Iris pigment epithelial cell (primary cell): ENCODE results near the gene POLA1.

Source experiments
- DNase-seq: peaks from one replicate; pipeline ENCODE4 v3.0.0-alpha.2; 2011; ENCODE audit warnings: low read depth

The POLA1 gene

DNA sequence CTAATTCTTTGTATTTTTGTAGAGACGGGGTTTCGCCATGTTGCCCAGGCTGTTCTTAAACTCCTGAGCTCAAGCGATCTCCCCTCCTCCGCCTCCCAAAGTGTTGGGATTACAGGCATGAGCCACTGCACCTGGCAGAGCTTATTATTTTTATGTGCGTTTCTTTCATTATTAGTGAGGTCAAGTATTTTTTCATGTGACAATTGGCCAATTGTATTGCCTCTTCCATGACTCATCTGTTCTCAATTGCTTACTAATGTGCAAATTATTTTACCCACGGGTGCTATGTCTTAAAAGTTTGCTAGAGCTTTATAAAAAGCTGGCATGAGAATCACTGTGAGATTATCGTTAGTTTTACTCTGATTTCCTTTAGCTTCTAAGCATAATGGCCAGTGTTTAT is 335.0 kb downstream of the POLA1 start:
- peak; percentile 66 for DNase-seq

DNA sequence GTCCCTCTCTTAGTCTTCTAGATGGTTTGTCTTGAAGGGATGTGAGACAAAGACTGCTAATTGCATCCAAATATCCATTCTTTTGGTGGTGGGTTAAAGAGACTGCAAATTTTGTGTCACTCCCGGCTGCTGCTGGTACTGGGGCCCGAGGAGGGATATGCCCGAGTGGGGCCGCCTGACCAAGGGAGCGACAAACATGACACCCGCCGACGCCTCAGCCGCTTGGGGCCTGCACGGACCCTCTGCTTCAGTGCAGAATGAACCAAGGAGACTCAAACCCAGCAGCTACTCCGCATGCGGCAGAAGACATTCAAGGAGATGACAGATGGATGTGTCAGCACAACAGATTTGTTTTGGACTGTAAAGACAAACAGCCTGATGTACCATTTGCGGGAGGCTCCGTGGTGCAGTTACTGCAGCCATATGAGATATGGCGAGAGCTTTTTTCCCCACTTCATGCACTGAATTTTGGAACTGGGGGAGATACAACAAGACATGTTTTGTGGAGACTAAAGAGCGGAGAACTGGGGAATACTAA is 335.6 kb downstream of the POLA1 start:
- DNase-seq: no peak

DNA sequence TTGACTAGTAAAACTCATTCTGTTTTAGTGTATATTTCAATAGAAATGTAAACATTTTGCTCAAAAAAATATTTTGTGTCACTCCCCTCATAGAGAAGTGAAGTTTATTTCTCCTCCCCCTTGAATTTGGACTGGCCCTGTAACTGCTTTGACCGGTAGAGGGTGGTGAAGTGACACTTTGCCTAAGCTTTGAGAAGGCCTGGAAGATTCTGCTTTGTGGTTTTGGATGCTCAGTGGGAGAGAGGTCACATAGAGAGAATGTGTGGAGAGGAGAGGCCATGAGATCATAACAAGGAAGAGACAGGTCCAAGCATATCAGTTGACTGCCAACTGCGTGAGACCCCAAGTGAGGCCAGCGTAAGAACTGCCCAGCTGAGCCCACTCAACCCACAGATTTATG is 341.2 kb downstream of the POLA1 start:
- peak; percentile 35 for DNase-seq

DNA sequence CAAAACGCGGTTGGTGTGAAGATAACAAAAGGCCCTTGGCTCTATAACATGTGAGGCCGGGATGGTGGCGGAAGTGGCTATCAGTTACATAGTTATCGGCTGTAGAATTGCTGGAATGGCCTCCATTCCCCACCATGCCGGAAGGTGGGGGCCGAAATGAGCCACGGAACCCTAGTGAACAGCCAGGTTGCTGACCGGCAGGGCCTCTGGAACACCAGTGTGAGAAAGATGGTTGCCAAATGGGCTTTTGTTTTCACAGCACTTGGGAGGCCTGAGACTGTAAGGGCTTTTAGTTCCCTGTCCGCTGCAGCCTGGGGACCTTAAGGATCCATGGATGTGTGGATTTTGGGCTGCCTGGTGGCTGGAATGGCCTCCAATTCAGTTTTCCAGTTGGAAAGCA is 345.3 kb downstream of the POLA1 start:
- DNase-seq: no peak

DNA sequence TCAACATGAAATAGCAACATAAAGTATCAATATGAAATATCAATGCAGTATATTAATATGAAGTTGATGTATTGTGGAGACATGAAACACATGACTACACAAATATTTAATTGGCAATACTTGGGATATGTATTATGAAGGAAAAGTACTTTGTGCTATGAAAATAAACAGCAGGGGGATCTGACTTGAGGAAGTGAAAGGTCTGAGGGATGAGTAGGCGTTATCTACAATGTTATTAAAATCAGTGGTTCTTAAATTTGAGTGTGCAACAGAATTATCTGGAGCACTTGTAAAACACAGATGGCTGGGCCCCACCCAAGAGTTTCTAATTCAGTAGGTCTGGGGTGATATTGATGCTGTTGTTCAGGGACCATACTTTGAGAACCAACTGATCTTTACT is 349.5 kb downstream of the POLA1 start:
- no peak for DNase-seq
